SK-N-SH treated with all-trans-retinoic acid at 6 μM for 48 hours (cell line): Measurements from ENCODE around the gene CHRM4.

Experiments
- ARNTL ChIP-seq: fragments of 450-650 bp; formaldehyde crosslinking; IDR thresholded peaks from 2 replicates; pipeline ENCODE4 v1.5.0; 2020; ENCODE audit warnings: low read depth, mild to moderate bottlenecking, moderate library complexity, borderline replicate concordance
- CREB5 ChIP-seq: fragments of 250-450 bp; sonication (Bioruptor Pico); IDR thresholded peaks from 2 replicates; pipeline ENCODE4 v1.5.1; 2020; ENCODE audit warnings: low read depth, mild to moderate bottlenecking, moderate library complexity
- CSRNP3 ChIP-seq: fragments of 250-450 bp; sonication (Bioruptor Pico); IDR thresholded peaks from 2 replicates; pipeline ENCODE4 v1.5.1; 2021; ENCODE audit warnings: mild to moderate bottlenecking, moderate library complexity
- PATZ1 ChIP-seq: fragments of 250-450 bp; sonication (Bioruptor Pico); IDR thresholded peaks from 2 replicates; pipeline ENCODE4 v1.8.0; 2020; ENCODE audit warnings: mild to moderate bottlenecking, moderate library complexity, borderline replicate concordance
- POU6F1 ChIP-seq: fragments of 250-450 bp; sonication (Bioruptor Pico); IDR thresholded peaks from 2 replicates; pipeline ENCODE4 v1.8.0; 2021; ENCODE audit warnings: low read depth, mild to moderate bottlenecking, moderate library complexity, borderline replicate concordance
- PPARA ChIP-seq: fragments of 250-450 bp; sonication (Bioruptor Pico); IDR thresholded peaks from 2 replicates; pipeline ENCODE4 v1.5.0; 2020; ENCODE audit warnings: mild to moderate bottlenecking, borderline replicate concordance
- RARB ChIP-seq: fragments of 250-450 bp; sonication (Bioruptor Pico); IDR thresholded peaks from 2 replicates; pipeline ENCODE4 v1.8.0; 2021; ENCODE audit warnings: mild to moderate bottlenecking, moderate library complexity
- TCF4 ChIP-seq: fragments of 250-450 bp; sonication (Bioruptor Pico); IDR thresholded peaks from 2 replicates; pipeline ENCODE4 v1.8.0; 2021; ENCODE audit warnings: mild to moderate bottlenecking, moderate library complexity, borderline replicate concordance
- ZFP30 ChIP-seq: fragments of 450-650 bp; formaldehyde crosslinking; IDR thresholded peaks from 2 replicates; pipeline ENCODE4 v1.5.0; 2022; ENCODE audit warnings: mild to moderate bottlenecking, moderate library complexity
- ZNF565 ChIP-seq: fragments of 450-650 bp; formaldehyde crosslinking; conservative IDR thresholded peaks from 2 replicates; pipeline ENCODE4 v1.5.0; 2020; ENCODE audit warnings: low read depth, mild to moderate bottlenecking, moderate library complexity

DNA sequence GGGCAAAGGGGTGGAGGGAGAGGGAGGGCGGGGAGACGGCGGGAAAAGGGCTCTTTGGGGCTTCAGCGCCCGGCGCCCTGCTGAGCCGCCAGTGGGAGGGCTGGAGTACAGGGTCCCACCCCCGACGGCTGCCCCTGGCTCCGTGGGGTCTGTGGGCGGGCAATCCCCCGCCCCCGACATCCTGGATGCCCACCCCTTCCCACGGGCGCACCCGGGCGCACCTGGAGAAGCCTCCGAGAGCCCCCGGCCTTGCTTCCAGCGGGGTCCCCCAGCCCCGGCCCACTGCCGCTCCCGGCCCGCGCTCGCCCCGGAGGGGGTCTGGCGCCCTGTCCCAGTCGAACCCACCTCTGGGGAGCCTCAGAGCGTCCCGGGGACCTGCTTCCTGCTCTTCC is 394 bp downstream of the CHRM4 start:
- TF ChIP-seq TCF4 (CRISPR knock-in tag), result no peak
- no peak for TF ChIP-seq ARNTL (CRISPR knock-in tag)
- no peak for TF ChIP-seq PATZ1 (CRISPR knock-in tag)
- TF ChIP-seq RARB (CRISPR knock-in tag), result no peak
- TF ChIP-seq CSRNP3 (CRISPR knock-in tag), result no peak
- TF ChIP-seq PPARA (CRISPR knock-in tag), result no peak
- no peak for TF ChIP-seq POU6F1
- no peak for TF ChIP-seq ZNF565 (CRISPR knock-in tag)
- no peak for TF ChIP-seq ZFP30 (CRISPR knock-in tag)
- no peak for TF ChIP-seq CREB5
